SK-N-SH treated with all-trans-retinoic acid at 6 μM for 48 hours (cell line): ENCODE measurements around the gene ROBO1.

Experiments
- ATAC-seq: fragments of 200-7000 bp; cut with Tn5 transposase; 3 replicates; pipeline ENCODE4 v1.9.1; 2020; ENCODE audit warnings: mild to moderate bottlenecking, moderate library complexity
- ARNTL ChIP-seq: fragments of 450-650 bp; formaldehyde crosslinking; IDR thresholded peaks from 2 replicates; pipeline ENCODE4 v1.5.0; 2020; ENCODE audit warnings: low read depth, mild to moderate bottlenecking, moderate library complexity, borderline replicate concordance
- BACH2 ChIP-seq: fragments of 250-450 bp; sonication (Bioruptor Pico); IDR thresholded peaks from 2 replicates; pipeline ENCODE4 v1.9.0; 2021; ENCODE audit warnings: mild to moderate bottlenecking, borderline replicate concordance
- CREB5 ChIP-seq: fragments of 250-450 bp; sonication (Bioruptor Pico); IDR thresholded peaks from 2 replicates; pipeline ENCODE4 v1.5.1; 2020; ENCODE audit warnings: low read depth, mild to moderate bottlenecking, moderate library complexity
- CSDC2 ChIP-seq: fragments of 250-450 bp; sonication (Bioruptor Pico); IDR thresholded peaks from 2 replicates; pipeline ENCODE4 v1.5.0; 2020; ENCODE audit warnings: mild to moderate bottlenecking, moderate library complexity
- CSRNP3 ChIP-seq: fragments of 250-450 bp; sonication (Bioruptor Pico); IDR thresholded peaks from 2 replicates; pipeline ENCODE4 v1.5.1; 2021; ENCODE audit warnings: mild to moderate bottlenecking, moderate library complexity
- ESRRG ChIP-seq: fragments of 250-450 bp; sonication (Bioruptor Pico); IDR thresholded peaks from 2 replicates; pipeline ENCODE4 v1.6.1; 2021; ENCODE audit warnings: mild to moderate bottlenecking
- GLIS3 ChIP-seq: fragments of 250-450 bp; sonication (Bioruptor Pico); IDR thresholded peaks from 2 replicates; pipeline ENCODE4 v1.5.0; 2020; ENCODE audit warnings: mild to moderate bottlenecking, moderate library complexity
- ISL1 ChIP-seq: fragments of 250-450 bp; sonication (Bioruptor Pico); IDR thresholded peaks from 2 replicates; pipeline ENCODE4 v2.1.2; 2022; ENCODE audit warnings: mild to moderate bottlenecking, moderate library complexity
- OSR1 ChIP-seq: fragments of 250-450 bp; sonication (Bioruptor Pico); IDR thresholded peaks from 2 replicates; pipeline ENCODE4 v1.8.0; 2022; ENCODE audit warnings: moderate library complexity, mild to moderate bottlenecking, inconsistent platforms
- PATZ1 ChIP-seq: fragments of 250-450 bp; sonication (Bioruptor Pico); IDR thresholded peaks from 2 replicates; pipeline ENCODE4 v1.8.0; 2020; ENCODE audit warnings: mild to moderate bottlenecking, moderate library complexity, borderline replicate concordance
- PPARA ChIP-seq: fragments of 250-450 bp; sonication (Bioruptor Pico); IDR thresholded peaks from 2 replicates; pipeline ENCODE4 v1.5.0; 2020; ENCODE audit warnings: mild to moderate bottlenecking, borderline replicate concordance
- RARB ChIP-seq: fragments of 250-450 bp; sonication (Bioruptor Pico); IDR thresholded peaks from 2 replicates; pipeline ENCODE4 v1.8.0; 2021; ENCODE audit warnings: mild to moderate bottlenecking, moderate library complexity
- TCF4 ChIP-seq: fragments of 250-450 bp; sonication (Bioruptor Pico); IDR thresholded peaks from 2 replicates; pipeline ENCODE4 v1.8.0; 2021; ENCODE audit warnings: mild to moderate bottlenecking, moderate library complexity, borderline replicate concordance
- TSHZ2 ChIP-seq: fragments of 250-450 bp; sonication (Bioruptor Pico); IDR thresholded peaks from 2 replicates; pipeline ENCODE4 v1.5.0; 2020; ENCODE audit warnings: mild to moderate bottlenecking, moderate library complexity
- ZC3H10 ChIP-seq: fragments of 250-450 bp; sonication (Bioruptor Pico); IDR thresholded peaks from 2 replicates; pipeline ENCODE4 v1.5.1; 2021; ENCODE audit warnings: mild to moderate bottlenecking, moderate library complexity
- ZFP3 ChIP-seq: fragments of 250-450 bp; sonication (Bioruptor Pico); IDR thresholded peaks from 2 replicates; pipeline ENCODE4 v1.5.0; 2020; ENCODE audit warnings: mild to moderate bottlenecking, moderate library complexity
- ZFP30 ChIP-seq: fragments of 450-650 bp; formaldehyde crosslinking; IDR thresholded peaks from 2 replicates; pipeline ENCODE4 v1.5.0; 2022; ENCODE audit warnings: mild to moderate bottlenecking, moderate library complexity
- ZNF565 ChIP-seq: fragments of 450-650 bp; formaldehyde crosslinking; conservative IDR thresholded peaks from 2 replicates; pipeline ENCODE4 v1.5.0; 2020; ENCODE audit warnings: low read depth, mild to moderate bottlenecking, moderate library complexity
- ZNF70 ChIP-seq: fragments of 450-650 bp; formaldehyde crosslinking; IDR thresholded peaks from 2 replicates; pipeline ENCODE4 v1.5.0; 2020; ENCODE audit warnings: mild to moderate bottlenecking, moderate library complexity
- ZNF8 ChIP-seq: fragments of 450-650 bp; formaldehyde crosslinking; IDR thresholded peaks from 2 replicates; pipeline ENCODE4 v1.5.0; 2020; ENCODE audit warnings: mild to moderate bottlenecking, moderate library complexity

Gene ROBO1

GRCh38 chr3:79690072-79690471, 77.7 kb downstream of the ROBO1 start:
- ATAC-seq, result no peak

GRCh38 chr3:79685108-79685507, 82.7 kb downstream of the ROBO1 start:
- TF ChIP-seq ZFP3 (CRISPR knock-in tag) (no peak), ZNF565 (no peak), PATZ1 (CRISPR knock-in tag) (no peak), ZC3H10 (CRISPR knock-in tag) (no peak), ZNF70 (no peak), ISL1 (CRISPR knock-in tag) (no peak), PPARA (CRISPR knock-in tag) (no peak), CSRNP3 (CRISPR knock-in tag) (no peak), ZFP30 (CRISPR knock-in tag) (no peak), BACH2 (no peak), ESRRG (CRISPR knock-in tag) (no peak), ZNF8 (no peak), GLIS3 (CRISPR knock-in tag) (no peak)
- ATAC-seq, result no peak

More at GRCh38 chr3:79690072-79690471, 77.7 kb downstream of the ROBO1 start:
- TF ChIP-seq ZFP30 (CRISPR knock-in tag), result no peak
- TF ChIP-seq TCF4 (CRISPR knock-in tag), result peak; percentile 59; the same call in 1 of the 2 replicates

- TF ChIP-seq CSDC2 (no peak), RARB (CRISPR knock-in tag) (no peak), PATZ1 (CRISPR knock-in tag) (no peak), CSRNP3 (CRISPR knock-in tag) (no peak), ESRRG (CRISPR knock-in tag) (no peak), ZNF565 (no peak), TSHZ2 (CRISPR knock-in tag) (no peak)
- no peak for ATAC-seq
These were observed 83.8 kb downstream of the ROBO1 start for GRCh38 chr3:79684041-79684440.

- no peak for ATAC-seq
- TF ChIP-seq ZNF565, result no peak
- TF ChIP-seq TCF4 (CRISPR knock-in tag), result no peak
- no peak for TF ChIP-seq ARNTL (CRISPR knock-in tag)
- no peak for TF ChIP-seq CSRNP3 (CRISPR knock-in tag)
- no peak for TF ChIP-seq OSR1
- TF ChIP-seq ZFP30 (CRISPR knock-in tag), result no peak
- TF ChIP-seq ZC3H10 (CRISPR knock-in tag), result no peak
- no peak for TF ChIP-seq CREB5
- TF ChIP-seq PATZ1 (CRISPR knock-in tag), result no peak
- TF ChIP-seq GLIS3 (CRISPR knock-in tag), result no peak
- no peak for TF ChIP-seq ESRRG (CRISPR knock-in tag)
- no peak for TF ChIP-seq ZFP3 (CRISPR knock-in tag)
These were observed 95.1 kb downstream of the ROBO1 start for GRCh38 chr3:79672731-79673130.
